AG08395 (cell line): Measurements from ENCODE around the gene ADCY1.
A peak's percentile ranks its signal among the peaks of the same experiment; 100 is the strongest.

ENCODE experiments used
- DNase-seq: peaks from one replicate; pipeline ENCODE4 v3.0.0; 2012; ENCODE audit warnings: mixed read lengths, low spot score

Gene ADCY1

GRCh38 chr7:45677311-45677900, 103.2 kb downstream of the ADCY1 start:
- DNase-seq, result no peak

- DNase-seq, result no peak
Observed at GRCh38 chr7:45679516-45679915, 105.3 kb downstream of the ADCY1 start.

- no peak for DNase-seq
Observed at GRCh38 chr7:45680776-45681175, 106.6 kb downstream of the ADCY1 start.

- no peak for DNase-seq
Observed at GRCh38 chr7:45681596-45682357, 107.6 kb downstream of the ADCY1 start.

GRCh38 chr7:45682358-45682735, 108.2 kb downstream of the ADCY1 start:
- DNase-seq, result no peak

GRCh38 chr7:45682836-45683555, 108.8 kb downstream of the ADCY1 start:
- DNase-seq, result peak; percentile 46

- no peak for DNase-seq
Observed at GRCh38 chr7:45683556-45684148, 109.5 kb downstream of the ADCY1 start.

- DNase-seq, result no peak
Observed at GRCh38 chr7:45684910-45685618, 110.9 kb downstream of the ADCY1 start.

- DNase-seq, result no peak
Observed at GRCh38 chr7:45685619-45686240, 111.6 kb downstream of the ADCY1 start.

- DNase-seq, result no peak
Observed at GRCh38 chr7:45686441-45687184, 112.4 kb downstream of the ADCY1 start.

GRCh38 chr7:45687185-45687560, 113.0 kb downstream of the ADCY1 start:
- no peak for DNase-seq

- no peak for DNase-seq
Observed at GRCh38 chr7:45687721-45688120, 113.6 kb downstream of the ADCY1 start.

GRCh38 chr7:45688382-45688781, 114.2 kb downstream of the ADCY1 start:
- no peak for DNase-seq

GRCh38 chr7:45689011-45689796, 115.0 kb downstream of the ADCY1 start:
- DNase-seq, result peak; percentile 86

GRCh38 chr7:45689797-45690761, 115.9 kb downstream of the ADCY1 start:
- no peak for DNase-seq

GRCh38 chr7:45690762-45691150, 116.6 kb downstream of the ADCY1 start:
- no peak for DNase-seq

GRCh38 chr7:45691155-45691656, 117.0 kb downstream of the ADCY1 start:
- no peak for DNase-seq

GRCh38 chr7:45692031-45692430, 117.9 kb downstream of the ADCY1 start:
- no peak for DNase-seq
